ENCODE results near the gene EPHB2. TPM values are rescaled to one million over a fixed set of nuclear protein-coding genes. Genes with fewer than 3 reads are reported as not detected.

The EPHB2 gene
- total RNA-seq, 5 donors from 2014 or later (not counting 1 experiment from before 2014, with no cell fraction given): 0.06 to 0.20 (median 0.12) TPM; not detected in 2

DNA sequence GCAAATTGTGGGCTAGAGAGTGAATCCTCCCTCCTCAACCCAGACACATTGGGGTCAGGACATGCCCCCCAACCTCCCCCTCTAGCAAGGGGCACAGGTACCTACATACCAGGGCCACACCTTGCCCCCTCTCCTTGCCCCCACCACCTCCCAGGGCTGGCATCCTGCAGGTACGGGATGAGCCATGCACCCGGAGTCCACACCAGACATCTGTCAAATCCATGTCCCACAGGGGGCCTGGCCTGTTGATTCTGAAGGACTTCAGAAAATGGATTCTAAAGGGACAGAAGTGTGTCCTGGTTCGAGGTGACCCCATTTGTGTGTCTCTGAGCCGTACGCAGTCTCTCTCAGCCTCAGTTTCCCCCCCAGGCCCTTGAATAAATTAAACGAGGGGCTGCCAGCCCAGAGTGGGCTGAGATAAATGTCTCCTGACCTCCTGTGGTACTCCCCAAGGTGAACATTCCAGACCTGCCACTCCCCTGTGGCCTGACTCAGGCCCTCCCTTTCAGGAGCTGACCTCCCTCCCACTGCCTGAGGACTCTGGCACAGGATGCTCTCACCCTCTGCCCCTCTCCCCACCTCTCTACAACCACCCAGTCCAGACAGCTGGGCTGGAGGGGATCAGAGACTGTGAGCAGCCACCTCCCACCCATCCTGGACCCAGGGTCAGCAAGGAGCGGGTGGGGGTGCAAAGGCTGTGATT lies 94.5 kb downstream of the EPHB2 start:
- ChIA-PET POLR2A (no interaction called here), CTCF (no interaction called here)
- H3K9me3 Mint-ChIP-seq: no peaks in the 10 kb centered on the region
- Histone ChIP-seq H3K27me3 (replicated peaks in 1 of 2; ENCODE audit: control insufficient read depth in 2 of 2, extremely low read depth in 1 of 2, insufficient read depth in 2 of 2, low read length in 1 of 2) (peaks cover 0 to 37% of the 10 kb centered on the region in 2 experiments), H3K36me3 (ENCODE audit: control insufficient read depth in 2 of 2, extremely low read depth in 1 of 2, insufficient read depth in 1 of 2, low read length in 1 of 2) (no peaks in the 10 kb centered on the region), H3K9me3 (no peaks in the 10 kb centered on the region), H3K4me1 (ENCODE audit: control insufficient read depth in 1 of 2, extremely low read depth in 1 of 2, insufficient read depth in 2 of 2, low read length in 2 of 2) (no peaks in the 10 kb centered on the region), H3K4me3 (ENCODE audit: control insufficient read depth in 1 of 2, extremely low read depth in 1 of 2, low read length in 1 of 2) (no peak overlapping the region), H3K27ac (ENCODE audit: low read length) (no peak overlapping the region)
- no peak for ATAC-seq (replicated peaks in 1 of 4)
- H3K27ac Mint-ChIP-seq: no peak overlapping the region
- H3K27me3 Mint-ChIP-seq: peaks cover 5 to 9% of the 10 kb centered on the region in 2 donors
- no peaks in the 10 kb centered on the region for H3K36me3 Mint-ChIP-seq
- no peaks in the 10 kb centered on the region for H3K4me1 Mint-ChIP-seq
- DNase-seq: no peak
- WGBS (ENCODE audit: insufficient coverage): 74% methylated on average over 4 of the region's 7 CpGs
- no peak overlapping the region for H3K4me3 Mint-ChIP-seq

DNA sequence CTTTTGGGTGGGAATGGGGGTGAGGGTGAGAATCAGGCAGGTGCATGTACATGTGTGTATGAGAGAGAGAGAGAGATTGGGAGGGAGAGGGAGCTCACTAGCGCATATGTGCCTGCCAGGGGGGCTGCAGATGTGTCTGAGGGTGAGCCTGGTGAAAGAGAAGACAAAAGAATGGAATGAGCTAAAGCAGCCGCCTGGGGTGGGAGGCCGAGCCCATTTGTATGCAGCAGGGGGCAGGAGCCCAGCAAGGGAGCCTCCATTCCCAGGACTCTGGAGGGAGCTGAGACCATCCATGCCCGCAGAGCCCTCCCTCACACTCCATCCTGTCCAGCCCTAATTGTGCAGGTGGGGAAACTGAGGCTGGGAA lies 95.0 kb downstream of the EPHB2 start:
- H3K36me3 Mint-ChIP-seq: no peaks in the 10 kb centered on the region
- H3K27me3 ChIP-seq (replicated peaks in 1 of 2; ENCODE audit: control insufficient read depth in 2 of 2, extremely low read depth in 1 of 2, insufficient read depth in 2 of 2, low read length in 1 of 2): peaks cover 0 to 35% of the 10 kb centered on the region in 2 experiments
- no peak overlapping the region for H3K27ac ChIP-seq (ENCODE audit: low read length)
- WGBS (ENCODE audit: insufficient coverage): 44% methylated on average over 1 of the region's 4 CpGs
- ATAC-seq (replicated peaks in 1 of 4) (no peak), DNase-seq (no peak)
- H3K27ac Mint-ChIP-seq: no peak overlapping the region
- ChIA-PET CTCF (no interaction called here), POLR2A (no interaction called here)
- H3K4me3 ChIP-seq (ENCODE audit: control insufficient read depth in 1 of 2, extremely low read depth in 1 of 2, low read length in 1 of 2): no peak overlapping the region
- H3K9me3 ChIP-seq: no peaks in the 10 kb centered on the region
- no peaks in the 10 kb centered on the region for H3K4me1 Mint-ChIP-seq
- H3K4me3 Mint-ChIP-seq: no peak overlapping the region
- peaks cover 5 to 9% of the 10 kb centered on the region in 2 donors for H3K27me3 Mint-ChIP-seq
- H3K4me1 ChIP-seq (ENCODE audit: control insufficient read depth in 1 of 2, extremely low read depth in 1 of 2, insufficient read depth in 2 of 2, low read length in 2 of 2): no peaks in the 10 kb centered on the region
- H3K9me3 Mint-ChIP-seq: no peaks in the 10 kb centered on the region
- no peaks in the 10 kb centered on the region for H3K36me3 ChIP-seq (ENCODE audit: control insufficient read depth in 2 of 2, extremely low read depth in 1 of 2, insufficient read depth in 1 of 2, low read length in 1 of 2)

DNA sequence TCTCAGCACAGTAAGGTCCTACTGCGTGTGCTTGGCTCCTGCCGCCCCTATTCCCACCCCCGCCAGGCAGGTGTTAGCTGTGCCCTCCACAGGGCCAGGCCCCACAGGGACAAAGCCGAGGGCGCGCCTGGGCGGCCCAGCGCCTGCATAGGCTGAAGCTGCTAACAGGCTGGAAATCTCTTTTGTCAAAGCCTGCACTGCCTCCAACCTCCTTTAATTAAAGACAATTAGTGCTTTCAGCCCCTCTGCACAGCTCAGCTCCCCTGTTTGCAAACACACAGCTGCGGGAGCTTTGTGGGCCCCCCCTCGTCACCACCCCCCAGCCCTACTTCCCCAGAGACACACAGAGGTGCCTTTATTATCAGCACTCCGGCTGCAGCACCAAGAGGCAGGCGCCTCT lies 95.9 kb downstream of the EPHB2 start:
- Mint-ChIP-seq H3K36me3 (no peaks in the 10 kb centered on the region), H3K4me1 (no peaks in the 10 kb centered on the region), H3K4me3 (no peak overlapping the region), H3K27ac (no peak overlapping the region), H3K27me3 (peaks cover 5 to 9% of the 10 kb centered on the region in 2 donors), H3K9me3 (no peaks in the 10 kb centered on the region)
- Histone ChIP-seq H3K9me3 (no peaks in the 10 kb centered on the region), H3K27me3 (replicated peaks in 1 of 2; ENCODE audit: control insufficient read depth in 2 of 2, extremely low read depth in 1 of 2, insufficient read depth in 2 of 2, low read length in 1 of 2) (peaks cover 0 to 38% of the 10 kb centered on the region in 2 experiments), H3K4me1 (ENCODE audit: control insufficient read depth in 1 of 2, extremely low read depth in 1 of 2, insufficient read depth in 2 of 2, low read length in 2 of 2) (no peaks in the 10 kb centered on the region), H3K36me3 (ENCODE audit: control insufficient read depth in 2 of 2, extremely low read depth in 1 of 2, insufficient read depth in 1 of 2, low read length in 1 of 2) (no peaks in the 10 kb centered on the region), H3K27ac (ENCODE audit: low read length) (no peak overlapping the region), H3K4me3 (ENCODE audit: control insufficient read depth in 1 of 2, extremely low read depth in 1 of 2, low read length in 1 of 2) (no peak overlapping the region)
- WGBS (ENCODE audit: insufficient coverage): 83% methylated on average over 10 of the region's 12 CpGs
- ChIA-PET POLR2A (no interaction called here), CTCF (no interaction called here)
- DNase-seq (no peak), ATAC-seq (replicated peaks in 1 of 4) (no peak)

- H3K9me3 Mint-ChIP-seq: no peaks in the 10 kb centered on the region
- H3K36me3 Mint-ChIP-seq: no peaks in the 10 kb centered on the region
- Histone ChIP-seq H3K27ac (ENCODE audit: low read length) (no peak overlapping the region), H3K27me3 (replicated peaks in 1 of 2; ENCODE audit: control insufficient read depth in 2 of 2, extremely low read depth in 1 of 2, insufficient read depth in 2 of 2, low read length in 1 of 2) (peaks cover 0 to 33% of the 10 kb centered on the region in 2 experiments), H3K36me3 (ENCODE audit: control insufficient read depth in 2 of 2, extremely low read depth in 1 of 2, insufficient read depth in 1 of 2, low read length in 1 of 2) (no peaks in the 10 kb centered on the region), H3K9me3 (no peaks in the 10 kb centered on the region), H3K4me1 (ENCODE audit: control insufficient read depth in 1 of 2, extremely low read depth in 1 of 2, insufficient read depth in 2 of 2, low read length in 2 of 2) (no peaks in the 10 kb centered on the region), H3K4me3 (ENCODE audit: control insufficient read depth in 1 of 2, extremely low read depth in 1 of 2, low read length in 1 of 2) (no peak overlapping the region)
- 76% methylated on average over 3 of the region's 4 CpGs for WGBS (ENCODE audit: insufficient coverage)
- peaks cover 5 to 9% of the 10 kb centered on the region in 2 donors for H3K27me3 Mint-ChIP-seq
- H3K4me3 Mint-ChIP-seq: no peak overlapping the region
- H3K27ac Mint-ChIP-seq: no peak overlapping the region
- no peak for ATAC-seq (replicated peaks in 1 of 4)
- POLR2A ChIA-PET: no interaction called here
- H3K4me1 Mint-ChIP-seq: no peaks in the 10 kb centered on the region
- CTCF ChIA-PET: no interaction called here
- DNase-seq: no peak
Observed at GRCh38 chr1:22807340-22807739, 96.7 kb downstream of the EPHB2 start.

- Mint-ChIP-seq H3K9me3 (no peaks in the 10 kb centered on the region), H3K4me1 (no peaks in the 10 kb centered on the region), H3K27ac (no peak overlapping the region), H3K36me3 (no peaks in the 10 kb centered on the region), H3K27me3 (peaks cover 3 to 9% of the 10 kb centered on the region in 2 donors), H3K4me3 (no peak overlapping the region)
- Histone ChIP-seq H3K27me3 (replicated peaks in 1 of 2; ENCODE audit: control insufficient read depth in 2 of 2, extremely low read depth in 1 of 2, insufficient read depth in 2 of 2, low read length in 1 of 2) (peaks cover 0 to 26% of the 10 kb centered on the region in 2 experiments), H3K9me3 (no peaks in the 10 kb centered on the region), H3K4me3 (ENCODE audit: control insufficient read depth in 1 of 2, extremely low read depth in 1 of 2, low read length in 1 of 2) (no peak overlapping the region), H3K36me3 (ENCODE audit: control insufficient read depth in 2 of 2, extremely low read depth in 1 of 2, insufficient read depth in 1 of 2, low read length in 1 of 2) (no peaks in the 10 kb centered on the region), H3K4me1 (ENCODE audit: control insufficient read depth in 1 of 2, extremely low read depth in 1 of 2, insufficient read depth in 2 of 2, low read length in 2 of 2) (no peaks in the 10 kb centered on the region), H3K27ac (ENCODE audit: low read length) (no peak overlapping the region)
- ChIA-PET POLR2A (no interaction called here), CTCF (no interaction called here)
- no peak for DNase-seq
- no CpG with 5 or more reads among the region's 6 CpGs for WGBS (ENCODE audit: insufficient coverage)
- no peak for ATAC-seq (replicated peaks in 1 of 4)
Observed at GRCh38 chr1:22808186-22808675, 97.6 kb downstream of the EPHB2 start.

DNA sequence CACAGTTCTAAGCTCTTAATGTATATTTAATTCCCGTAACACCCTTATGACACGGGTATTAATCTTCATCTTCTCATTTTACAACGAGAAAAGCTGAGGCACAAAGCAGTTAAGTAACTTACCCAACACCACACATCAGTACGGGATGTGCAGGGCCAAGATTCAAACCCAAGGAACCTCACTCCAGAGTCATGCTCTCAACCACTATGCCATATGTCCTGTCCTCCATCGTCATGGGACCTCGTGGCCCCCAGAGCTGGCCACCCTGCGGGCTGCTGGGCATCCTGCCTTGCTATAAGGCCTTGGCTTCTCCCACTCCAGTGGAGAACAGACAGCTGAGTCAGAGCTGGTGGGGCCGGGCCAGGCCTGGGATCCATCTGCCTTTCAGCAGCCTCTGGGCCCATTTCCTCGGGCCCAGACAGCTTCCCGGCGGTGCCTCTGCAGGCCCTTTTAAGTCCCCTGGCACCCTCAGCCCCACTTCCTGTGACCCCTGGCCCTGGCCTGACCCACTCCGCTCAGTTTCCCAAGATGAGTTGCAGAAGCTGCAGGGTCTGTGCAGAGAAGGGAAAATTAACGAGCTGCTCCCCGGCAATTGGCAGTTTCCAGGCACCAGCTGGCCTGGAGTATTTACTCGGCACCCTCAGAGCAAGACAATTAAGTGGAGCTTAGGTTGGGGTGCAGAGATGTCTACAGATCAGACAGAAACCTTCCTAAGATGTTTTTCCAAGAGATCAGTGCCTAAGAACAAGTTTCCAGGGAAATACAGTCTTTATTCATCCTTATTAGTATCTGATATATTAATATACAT lies 98.2 kb downstream of the EPHB2 start:
- Histone ChIP-seq H3K9me3 (no peaks in the 10 kb centered on the region), H3K27ac (ENCODE audit: low read length) (no peak overlapping the region), H3K27me3 (replicated peaks in 1 of 2; ENCODE audit: control insufficient read depth in 2 of 2, extremely low read depth in 1 of 2, insufficient read depth in 2 of 2, low read length in 1 of 2) (peaks cover 0 to 26% of the 10 kb centered on the region in 2 experiments), H3K36me3 (ENCODE audit: control insufficient read depth in 2 of 2, extremely low read depth in 1 of 2, insufficient read depth in 1 of 2, low read length in 1 of 2) (no peaks in the 10 kb centered on the region), H3K4me1 (ENCODE audit: control insufficient read depth in 1 of 2, extremely low read depth in 1 of 2, insufficient read depth in 2 of 2, low read length in 2 of 2) (no peaks in the 10 kb centered on the region), H3K4me3 (ENCODE audit: control insufficient read depth in 1 of 2, extremely low read depth in 1 of 2, low read length in 1 of 2) (no peak overlapping the region)
- no peak overlapping the region for H3K4me3 Mint-ChIP-seq
- no peak for ATAC-seq (replicated peaks in 1 of 4)
- DNase-seq: no peak
- peaks cover 3 to 9% of the 10 kb centered on the region in 2 donors for H3K27me3 Mint-ChIP-seq
- CTCF ChIA-PET: interaction anchor here in 1 of 2 donors (0.6 kb wide), 1 partner anchor 1798 kb away, joined by 9 read pairs; no protein-coding TSS in a partner anchor
- H3K4me1 Mint-ChIP-seq: no peaks in the 10 kb centered on the region
- H3K36me3 Mint-ChIP-seq: no peaks in the 10 kb centered on the region
- no peaks in the 10 kb centered on the region for H3K9me3 Mint-ChIP-seq
- 81% methylated on average over 10 of the region's 15 CpGs for WGBS (ENCODE audit: insufficient coverage)
- POLR2A ChIA-PET: no interaction called here
- no peak overlapping the region for H3K27ac Mint-ChIP-seq

All from T-cell (primary cell).